22Rv1 (cell line): ENCODE results near the gene ZSWIM2.

Experiments
- H3K27ac ChIP-seq: fragments of 450-650 bp; 2 replicates; pipeline ENCODE4 v1.5.1; 2017
- CTCF ChIP-seq: fragments of 450-650 bp; IDR thresholded peaks from 2 replicates; pipeline ENCODE4 v1.5.1; 2017; ENCODE audit warnings: mild to moderate bottlenecking
- ZFX ChIP-seq: fragments of 450-650 bp; IDR thresholded peaks from 2 replicates; pipeline ENCODE4 v1.6.1; 2017; ENCODE audit warnings: antibody characterized with exemption, borderline replicate concordance

ZSWIM2 gene

GRCh38 chr2:186871881-186872280, 22.9 kb upstream of the ZSWIM2 start:
- no peak overlapping the region for H3K27ac ChIP-seq
- no peak for TF ChIP-seq CTCF
- TF ChIP-seq ZFX, result no peak

- TF ChIP-seq CTCF (no peak), ZFX (no peak)
Measured at GRCh38 chr2:186868344-186868743, 19.4 kb upstream of the ZSWIM2 start.

GRCh38 chr2:186862869-186863709, 14.1 kb upstream of the ZSWIM2 start:
- TF ChIP-seq CTCF, result peak; percentile 85
- TF ChIP-seq ZFX, result no peak

More at GRCh38 chr2:186868344-186868743, 19.4 kb upstream of the ZSWIM2 start:
- H3K27ac ChIP-seq, result no peak overlapping the region

DNA sequence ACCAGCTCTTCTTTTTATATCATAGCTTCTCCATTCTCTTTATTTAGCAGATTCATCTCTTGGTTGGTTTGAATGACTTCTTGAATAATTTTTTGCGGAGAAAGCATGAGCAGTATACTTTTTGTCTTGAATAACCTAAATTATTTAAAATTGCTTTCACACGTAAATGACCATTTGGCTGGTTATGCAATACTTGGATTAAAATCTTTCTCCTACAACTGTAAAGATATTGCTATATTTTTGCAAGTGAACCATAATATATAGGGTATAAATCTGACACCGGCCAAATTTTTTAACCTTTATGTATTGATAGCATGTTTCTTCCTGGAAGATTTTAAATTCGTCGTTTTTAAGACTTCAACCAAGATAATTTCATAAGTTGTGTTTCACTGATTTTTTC, 6.2 kb upstream of the ZSWIM2 start:
- H3K27ac ChIP-seq, result no peak overlapping the region
- TF ChIP-seq ZFX (no peak), CTCF (no peak)

More at GRCh38 chr2:186862869-186863709, 14.1 kb upstream of the ZSWIM2 start:
- no peak overlapping the region for H3K27ac ChIP-seq

GRCh38 chr2:186853951-186854350, 5.0 kb upstream of the ZSWIM2 start:
- no peak overlapping the region for H3K27ac ChIP-seq
- no peak for TF ChIP-seq ZFX
- no peak for TF ChIP-seq CTCF

- H3K27ac ChIP-seq, result no peak overlapping the region
- TF ChIP-seq CTCF (no peak), ZFX (no peak)
Measured at GRCh38 chr2:186852508-186852907, 3.5 kb upstream of the ZSWIM2 start.

- TF ChIP-seq CTCF, result no peak
- no peak for TF ChIP-seq ZFX
- no peak overlapping the region for H3K27ac ChIP-seq
Measured at GRCh38 chr2:186842373-186842772, 6.6 kb downstream of the ZSWIM2 start.
